SH-SY5Y (cell line): Measurements from ENCODE around the gene VPS26A.

Source experiments
- GATA2 ChIP-seq: IDR thresholded peaks from 2 replicates; pipeline ENCODE4 v1.6.1; 2011; ENCODE audit warnings: mild to moderate bottlenecking, low read depth, low read length
- GATA3 ChIP-seq: IDR thresholded peaks from 2 replicates; pipeline ENCODE4 v1.6.1; 2011; ENCODE audit warnings: low read depth, mild to moderate bottlenecking, low read length, moderate library complexity

VPS26A gene

GRCh38 chr10:69216577-69217118 lies 92.7 kb downstream of the VPS26A start:
- TF ChIP-seq GATA2 (no peak), GATA3 (no peak)

- no peak for TF ChIP-seq GATA2
- TF ChIP-seq GATA3 = no peak
Observed at GRCh38 chr10:69217119-69217754, 93.3 kb downstream of the VPS26A start.

- TF ChIP-seq GATA3 (no peak), GATA2 (no peak)
Observed at GRCh38 chr10:69218831-69219230, 94.9 kb downstream of the VPS26A start.

GRCh38 chr10:69220041-69220451 lies 96.1 kb downstream of the VPS26A start, which contains the start of gene HKDC1:
Gene HKDC1 (plus strand): TSS chr10:69220332. CDS start chr10:69220436, 104 bp downstream.
- no peak for TF ChIP-seq GATA2
- TF ChIP-seq GATA3 = no peak

- TF ChIP-seq GATA3 (no peak), GATA2 (no peak)
Observed at GRCh38 chr10:69220507-69220906, 96.5 kb downstream of the VPS26A start.
